CD14-positive monocyte (primary cell): ENCODE results near the gene CEACAM4. TPM values are rescaled to one million over a fixed set of nuclear protein-coding genes. Genes with fewer than 3 reads are reported as not detected.

ENCODE experiments used
- DNase-seq, 3 donors: peaks; one replicate each; pipeline ENCODE4 v3.0.0-alpha.2; 2011 to 2022
- H2AFZ ChIP-seq: 2 replicates; pipeline ENCODE4 v1.6.0; 2012; ENCODE audit warnings: mild to moderate bottlenecking, low read depth, low read length, inconsistent platforms; ENCODE audit not compliant: insufficient read depth, poor library complexity, severe bottlenecking
- H3K27ac ChIP-seq, 2 donors: 1 replicate in 1 of 2; 2 replicates in 1 of 2; pipeline ENCODE4 v1.5.1; 2012 to 2013; ENCODE audit warnings: low read length in 2 of 2, control low read depth in 1 of 2, inconsistent platforms in 1 of 2, low read depth in 1 of 2, mild to moderate bottlenecking in 1 of 2
- H3K27me3 ChIP-seq, 2 donors: one replicate each; pipeline versions ENCODE4 v1.6.0 to v1.6.1; 2011 to 2013; ENCODE audit warnings: low read length in 2 of 2; ENCODE audit not compliant: control insufficient read depth in 2 of 2, insufficient read depth in 2 of 2
- H3K36me3 ChIP-seq, 2 donors: replicated peaks in 1 of 2; 1 replicate in 1 of 2; 2 replicates in 1 of 2; pipeline versions ENCODE4 v1.5.1 to v1.6.1; 2012 to 2013; ENCODE audit warnings: low read length in 2 of 2, control low read depth in 1 of 2, inconsistent platforms in 1 of 2, mild to moderate bottlenecking in 1 of 2; ENCODE audit not compliant: insufficient read depth in 2 of 2, control insufficient read depth in 1 of 2
- H3K4me1 ChIP-seq, 2 donors: 1 replicate in 1 of 2; 2 replicates in 1 of 2; pipeline versions ENCODE4 v1.5.1 to v1.6.1; 2012 to 2013; ENCODE audit warnings: low read length in 2 of 2, control low read depth in 1 of 2, inconsistent platforms in 1 of 2, mild to moderate bottlenecking in 1 of 2, moderate library complexity in 1 of 2; ENCODE audit not compliant: insufficient read depth in 2 of 2, control insufficient read depth in 1 of 2
- H3K4me2 ChIP-seq: replicated peaks from 2 replicates; pipeline ENCODE3; 2012; ENCODE audit warnings: low read length, moderate library complexity, mild to moderate bottlenecking; ENCODE audit not compliant: poor library complexity, severe bottlenecking; ENCODE audit errors: extremely low read depth
- H3K4me3 ChIP-seq, 3 experiments: fragments of 200-600 bp in 1 of 3; sonication (generic) in 1 of 3; replicated peaks in 1 of 3; 1 replicate in 2 of 3; 2 replicates in 1 of 3; pipeline ENCODE4 v1.5.1; 2011 to 2013; ENCODE audit warnings: low read length in 3 of 3, mild to moderate bottlenecking in 3 of 3, control low read depth in 2 of 3, low read depth in 2 of 3, inconsistent platforms in 1 of 3, moderate library complexity in 1 of 3
- H3K79me2 ChIP-seq: 2 replicates; pipeline ENCODE4 v1.6.0; 2012; ENCODE audit warnings: mild to moderate bottlenecking, control low read depth, inconsistent platforms, low read length, moderate library complexity; ENCODE audit not compliant: insufficient read depth
- H3K9ac ChIP-seq: 2 replicates; pipeline ENCODE4 v1.6.0; 2017; ENCODE audit warnings: low read length, mild to moderate bottlenecking; ENCODE audit not compliant: insufficient read depth, poor library complexity, severe bottlenecking
- H3K9me3 ChIP-seq, 2 donors: replicated peaks in 1 of 2; 1 replicate in 1 of 2; 2 replicates in 1 of 2; pipeline versions ENCODE4 v1.5.1 to v1.6.1; 2012 to 2013; ENCODE audit warnings: low read length in 2 of 2, control low read depth in 1 of 2; ENCODE audit not compliant: control insufficient read depth in 1 of 2, insufficient read depth in 1 of 2
- H4K20me1 ChIP-seq: 2 replicates; pipeline ENCODE4 v1.6.0; 2012; ENCODE audit warnings: mild to moderate bottlenecking, low read length, control low read depth, moderate library complexity; ENCODE audit not compliant: insufficient read depth
- H3K27ac Mint-ChIP-seq, 7 donors: one replicate each; pipeline ENCODE4 v1.8.0; 2020; ENCODE audit warnings: mild to moderate bottlenecking in 7 of 7, mixed read lengths in 7 of 7, moderate library complexity in 6 of 7, inconsistent platforms in 2 of 7
- H3K27me3 Mint-ChIP-seq, 3 donors: one replicate each; pipeline ENCODE4 v1.8.0; 2021 to 2022; ENCODE audit warnings: low read depth in 3 of 3, mild to moderate bottlenecking in 3 of 3, mixed read lengths in 3 of 3, moderate library complexity in 3 of 3, inconsistent platforms in 1 of 3
- H3K36me3 Mint-ChIP-seq, 2 donors: one replicate each; pipeline ENCODE4 v1.8.0; 2020; ENCODE audit warnings: mixed read lengths in 2 of 2, inconsistent platforms in 1 of 2, mild to moderate bottlenecking in 1 of 2
- H3K4me1 Mint-ChIP-seq: one replicate; pipeline ENCODE4 v1.8.0; 2020; ENCODE audit warnings: mild to moderate bottlenecking, mixed read lengths
- H3K4me3 Mint-ChIP-seq, 2 donors: one replicate each; pipeline ENCODE4 v1.8.0; 2020; ENCODE audit warnings: mild to moderate bottlenecking in 2 of 2, mixed read lengths in 2 of 2, moderate library complexity in 1 of 2
- H3K9me3 Mint-ChIP-seq, 7 donors: one replicate each; pipeline ENCODE4 v1.8.0; 2020 to 2022; ENCODE audit warnings: mixed read lengths in 7 of 7, mild to moderate bottlenecking in 6 of 7, moderate library complexity in 6 of 7, inconsistent platforms in 2 of 7
- WGBS: methylation state at CpG from one replicate; pipeline ENCODE4 v1.1.5; 2013; ENCODE audit warnings: missing lambda C conversion rate; ENCODE audit not compliant: insufficient coverage; 5-methylcytosine and 5-hydroxymethylcytosine counted together
- intact Hi-C, 2 donors: fragments of 100-400 bp; cut with micrococcal nuclease; formaldehyde crosslinking; loops; one replicate each; pipeline versions ENCODE4 v1.15.0 to v1.15.1; 2023
- polyA plus RNA-seq, 3 donors: library from polyadenylated mRNA; depleted of rRNA in 1 of 3; unstranded in 2 of 3; stranded (reverse) in 1 of 3; fragments of 300-500 nt in 2 of 3; fragments of >200 nt in 1 of 3; fragmentation: Illumina TruSeq in 2 of 3; gene quantifications; 1 replicate in 2 of 3; 2 replicates in 1 of 3; pipeline ENCODE4 v1.2.3, GENCODE V29; 2012 to 2021
- TF ChIP-seq, protein P1 (sequence below): fragments of 200-600 bp; IDR thresholded peaks from one replicate; pipeline ENCODE4 v1.8.0; 2022; ENCODE audit warnings: antibody characterized with exemption, mild to moderate bottlenecking

The CEACAM4 gene
- polyA plus RNA-seq, 3 donors, result 23.1 to 40.7 (median 27.5) TPM

GRCh38 chr19:41616792-41617621 lies 9.9 kb downstream of the CEACAM4 start:
- WGBS, result 30% methylated on average over 2 of the region's 9 CpGs
- H3K27ac ChIP-seq, result no peak overlapping the region
- peak overlapping the region in 1 of 3 experiments; percentile 21 for H3K4me3 ChIP-seq
- no peaks in the 10 kb centered on the region for H3K27me3 ChIP-seq
- H4K20me1 ChIP-seq, result peaks cover 50% of the 10 kb centered on the region
- H3K4me1 ChIP-seq, result peaks cover 83 to 84% of the 10 kb centered on the region in 2 donors
- H3K27me3 Mint-ChIP-seq, result peaks cover 0 to 6% (median 0%) of the 10 kb centered on the region in 3 donors
- H3K9me3 ChIP-seq, result no peaks in the 10 kb centered on the region
- H3K9ac ChIP-seq, result no peak overlapping the region
- H2AFZ ChIP-seq, result no peak overlapping the region
- H3K79me2 ChIP-seq, result peaks cover 23% of the 10 kb centered on the region
- H3K36me3 Mint-ChIP-seq, result peaks cover 18 to 28% of the 10 kb centered on the region in 2 donors
- H3K27ac Mint-ChIP-seq, result peak overlapping the region in 1 of 7 donors; percentile 15
- H3K9me3 Mint-ChIP-seq, result no peaks in the 10 kb centered on the region
- peak in 2 of 3 donors; percentile 29 to 39 for DNase-seq
- H3K4me2 ChIP-seq, result no peak overlapping the region
- intact Hi-C loops, result no loop called here
- H3K36me3 ChIP-seq, result peaks cover 2 to 5% of the 10 kb centered on the region in 2 donors
- TF ChIP-seq, protein P1, sequence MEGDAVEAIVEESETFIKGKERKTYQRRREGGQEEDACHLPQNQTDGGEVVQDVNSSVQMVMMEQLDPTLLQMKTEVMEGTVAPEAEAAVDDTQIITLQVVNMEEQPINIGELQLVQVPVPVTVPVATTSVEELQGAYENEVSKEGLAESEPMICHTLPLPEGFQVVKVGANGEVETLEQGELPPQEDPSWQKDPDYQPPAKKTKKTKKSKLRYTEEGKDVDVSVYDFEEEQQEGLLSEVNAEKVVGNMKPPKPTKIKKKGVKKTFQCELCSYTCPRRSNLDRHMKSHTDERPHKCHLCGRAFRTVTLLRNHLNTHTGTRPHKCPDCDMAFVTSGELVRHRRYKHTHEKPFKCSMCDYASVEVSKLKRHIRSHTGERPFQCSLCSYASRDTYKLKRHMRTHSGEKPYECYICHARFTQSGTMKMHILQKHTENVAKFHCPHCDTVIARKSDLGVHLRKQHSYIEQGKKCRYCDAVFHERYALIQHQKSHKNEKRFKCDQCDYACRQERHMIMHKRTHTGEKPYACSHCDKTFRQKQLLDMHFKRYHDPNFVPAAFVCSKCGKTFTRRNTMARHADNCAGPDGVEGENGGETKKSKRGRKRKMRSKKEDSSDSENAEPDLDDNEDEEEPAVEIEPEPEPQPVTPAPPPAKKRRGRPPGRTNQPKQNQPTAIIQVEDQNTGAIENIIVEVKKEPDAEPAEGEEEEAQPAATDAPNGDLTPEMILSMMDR, result no peak
- no peak overlapping the region for H3K4me3 Mint-ChIP-seq
- peaks cover 85% of the 10 kb centered on the region for H3K4me1 Mint-ChIP-seq

GRCh38 chr19:41615207-41615606 lies 11.7 kb downstream of the CEACAM4 start:
- peaks cover 42% of the 10 kb centered on the region for H4K20me1 ChIP-seq
- H3K36me3 ChIP-seq, result peaks cover 2 to 5% of the 10 kb centered on the region in 2 donors
- H3K4me2 ChIP-seq, result no peak overlapping the region
- H3K27ac ChIP-seq, result no peak overlapping the region
- Mint-ChIP-seq H3K27me3 (peaks cover 0 to 9% (median under 1%) of the 10 kb centered on the region in 3 donors), H3K36me3 (peaks cover 18 to 21% of the 10 kb centered on the region in 2 donors), H3K4me1 (peaks cover 76% of the 10 kb centered on the region), H3K9me3 (no peaks in the 10 kb centered on the region), H3K4me3 (no peak overlapping the region), H3K27ac (peak overlapping the region in 3 of 7 donors; percentile 36 to 74 (median 68))
- intact Hi-C loops, result no loop called here
- DNase-seq, result no peak
- no peaks in the 10 kb centered on the region for H3K9me3 ChIP-seq
- H3K4me1 ChIP-seq, result peaks cover 65 to 76% of the 10 kb centered on the region in 2 donors
- TF ChIP-seq, protein P1, result no peak
- WGBS, result 97% methylated on average over 4 of the region's 4 CpGs
- no peak overlapping the region for H3K4me3 ChIP-seq
- H3K9ac ChIP-seq, result no peak overlapping the region
- H3K79me2 ChIP-seq, result peaks cover 7% of the 10 kb centered on the region
- H3K27me3 ChIP-seq, result no peaks in the 10 kb centered on the region
- no peak overlapping the region for H2AFZ ChIP-seq
